GM19395 (cell line): ENCODE measurements around the gene TEX264.
"Not testable (repeated sequence)": the region's sequence is repeated elsewhere in the genome, so short reads cannot be mapped to it uniquely, and the experiment has no call there.

ENCODE experiments used
- ATAC-seq: cut with Tn5 transposase; IDR thresholded peaks from one replicate; pipeline ENCODE4 v1.9.1; 2021; ENCODE audit warnings: mild to moderate bottlenecking, moderate library complexity; ENCODE audit not compliant: unreplicated experiment

The TEX264 gene

GRCh38 chr3:51712963-51713362 is 41.9 kb downstream of the TEX264 start:
- no peak for ATAC-seq

GRCh38 chr3:51715231-51715976 is 44.4 kb downstream of the TEX264 start:
- no peak for ATAC-seq

- ATAC-seq: no peak
These were observed 44.9 kb downstream of the TEX264 start for GRCh38 chr3:51715977-51716294.

- ATAC-seq: no peak
These were observed 45.8 kb downstream of the TEX264 start for GRCh38 chr3:51716805-51717204.

DNA sequence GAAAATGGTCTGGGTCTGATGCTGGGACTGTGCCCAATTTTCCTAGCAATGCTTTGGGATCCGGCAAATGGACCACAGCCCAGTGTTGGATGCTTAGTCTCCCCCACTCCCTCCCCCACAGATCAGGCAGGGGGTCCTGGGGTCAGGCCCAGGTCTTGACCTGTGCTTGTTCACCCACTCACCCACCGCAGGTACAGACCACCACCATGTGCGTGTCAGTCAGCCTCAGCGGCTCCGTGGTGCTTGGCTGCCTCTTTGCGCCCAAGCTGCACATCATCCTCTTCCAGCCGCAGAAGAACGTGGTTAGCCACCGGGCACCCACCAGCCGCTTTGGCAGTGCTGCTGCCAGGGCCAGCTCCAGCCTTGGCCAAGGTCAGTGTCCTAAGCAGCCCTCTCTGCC is 46.4 kb downstream of the TEX264 start:
- ATAC-seq: no peak

- no peak for ATAC-seq
These were observed 46.9 kb downstream of the TEX264 start for GRCh38 chr3:51717947-51718346.

- no peak for ATAC-seq
These were observed 47.7 kb downstream of the TEX264 start for GRCh38 chr3:51718547-51719409.

DNA sequence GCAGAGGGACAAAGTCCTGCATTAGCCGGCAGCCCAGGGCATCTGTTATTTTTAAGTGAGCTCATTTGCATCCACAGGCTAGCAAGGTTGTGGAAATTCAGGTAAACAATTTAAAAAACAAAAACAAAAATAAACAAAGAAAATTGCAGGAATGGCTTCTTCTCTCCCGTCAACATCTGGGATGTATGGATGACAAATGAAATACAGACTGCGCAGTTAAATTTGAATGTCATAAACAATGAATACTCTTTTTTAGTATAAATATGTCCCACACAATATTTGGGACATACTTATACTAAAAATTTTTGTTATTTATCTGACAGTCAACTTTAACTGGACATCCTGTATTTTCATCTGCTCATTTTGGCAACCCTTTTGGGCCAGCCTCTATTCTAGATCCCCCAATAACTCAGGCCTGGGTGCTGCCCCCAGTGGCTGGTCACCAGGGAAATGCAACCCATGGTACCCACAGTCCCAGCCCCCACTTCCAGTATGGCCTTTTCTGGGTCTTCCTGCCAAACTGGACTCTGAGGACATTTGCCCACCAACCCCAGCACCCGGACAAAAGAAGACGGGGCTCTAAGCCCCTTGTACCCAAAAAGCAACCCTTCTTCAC is 48.5 kb downstream of the TEX264 start:
- no peak for ATAC-seq

DNA sequence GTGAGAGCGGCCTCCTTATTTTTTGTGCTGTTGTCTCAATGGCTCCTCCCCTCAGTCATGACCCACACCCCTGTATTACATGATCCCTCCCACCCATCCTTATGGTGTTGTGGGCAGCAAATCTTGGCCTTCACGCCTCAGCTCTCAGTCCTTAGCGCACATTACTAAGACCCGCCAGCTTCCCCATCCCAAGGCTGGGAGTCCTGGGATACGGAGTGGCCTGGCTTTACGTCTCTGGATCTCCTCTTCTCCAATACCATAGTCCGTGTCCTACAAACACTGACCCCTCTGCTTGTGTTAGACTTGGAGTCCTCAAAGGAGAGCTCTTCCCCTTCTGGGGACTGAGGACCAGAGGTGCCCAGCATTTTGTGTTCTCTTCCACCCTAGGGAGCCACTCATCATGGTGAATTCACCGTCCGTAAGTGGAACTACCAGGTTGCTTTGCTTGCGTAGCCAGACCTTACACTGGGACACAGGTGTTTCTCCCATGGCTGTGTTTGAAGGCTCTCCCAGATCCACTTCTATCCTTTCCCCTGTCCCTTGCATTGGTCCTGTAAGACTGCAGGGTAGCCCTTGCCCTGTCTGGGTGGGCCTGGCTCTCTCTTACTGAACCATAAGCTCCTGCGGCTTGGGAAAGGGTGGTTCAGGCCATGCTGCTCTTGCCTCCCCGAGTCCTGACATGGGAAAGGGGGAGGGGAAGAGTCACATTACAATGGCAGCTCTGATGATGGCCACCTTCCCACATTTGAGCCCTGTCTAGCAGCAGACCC is 49.4 kb downstream of the TEX264 start:
- ATAC-seq: no peak

DNA sequence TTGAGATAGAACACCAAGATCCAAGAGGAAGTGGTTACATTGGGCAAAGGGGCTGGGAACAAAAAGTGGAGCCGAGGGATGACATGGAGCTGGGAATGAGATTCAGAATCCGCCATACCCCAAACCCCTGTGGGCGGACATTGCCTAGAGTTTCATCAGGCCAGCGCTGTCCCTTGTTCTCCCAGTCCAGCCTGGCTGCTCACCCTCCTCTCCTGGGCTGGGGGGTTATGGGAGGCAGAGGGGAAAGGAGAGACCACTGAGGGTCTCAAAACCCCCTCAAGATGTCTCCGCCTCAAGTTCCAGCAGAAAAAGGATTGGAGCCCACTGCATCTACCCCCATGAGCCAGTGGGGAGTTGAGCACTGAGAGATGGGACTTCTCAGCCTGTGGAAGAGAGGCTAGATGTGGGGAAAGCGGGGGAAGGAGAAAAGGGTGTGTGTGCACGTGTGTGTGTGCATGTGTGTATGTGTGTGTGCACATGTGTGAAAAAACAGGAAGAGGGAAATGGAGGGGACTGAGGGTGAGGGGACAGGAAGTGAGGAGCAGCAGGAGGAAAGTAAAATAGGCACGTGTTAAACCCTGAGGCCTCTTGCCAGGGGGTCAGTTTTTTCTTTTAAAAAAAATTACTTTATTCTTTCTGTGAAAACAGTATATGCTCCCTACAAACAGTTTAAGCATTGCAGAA is 50.2 kb downstream of the TEX264 start:
- no peak for ATAC-seq

- no peak for ATAC-seq
These were observed 51.3 kb downstream of the TEX264 start for GRCh38 chr3:51722362-51722761.

- ATAC-seq: no peak
These were observed 56.4 kb downstream of the TEX264 start for GRCh38 chr3:51727500-51727899.

DNA sequence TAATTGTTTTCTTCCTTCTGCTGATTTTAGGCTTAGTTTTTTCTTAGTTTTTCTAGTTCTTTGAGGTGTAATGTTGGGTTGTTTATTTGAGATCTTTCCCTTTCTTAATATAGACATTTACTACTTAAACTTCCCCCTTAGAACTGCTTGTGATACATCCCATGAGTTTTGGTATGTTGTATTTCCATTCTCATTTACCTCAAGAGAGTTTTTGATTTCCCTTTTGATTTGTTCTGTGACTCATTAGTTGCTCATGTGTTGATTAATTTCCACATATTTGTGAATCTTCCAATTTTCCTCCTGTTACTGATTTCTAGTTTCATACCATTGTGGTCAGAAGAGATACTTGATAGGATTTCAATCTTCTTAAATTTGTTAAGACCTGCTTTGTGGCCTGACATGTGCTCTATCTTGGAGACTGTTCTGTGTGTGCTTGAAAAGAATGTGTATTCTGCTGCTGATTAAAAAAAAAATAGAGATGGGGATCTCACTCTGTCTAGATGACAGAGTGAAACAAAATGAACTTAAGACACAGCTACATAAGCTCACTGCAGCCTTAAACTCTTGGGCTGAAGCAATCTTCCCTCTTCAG is 58.1 kb downstream of the TEX264 start:
- ATAC-seq: no peak

DNA sequence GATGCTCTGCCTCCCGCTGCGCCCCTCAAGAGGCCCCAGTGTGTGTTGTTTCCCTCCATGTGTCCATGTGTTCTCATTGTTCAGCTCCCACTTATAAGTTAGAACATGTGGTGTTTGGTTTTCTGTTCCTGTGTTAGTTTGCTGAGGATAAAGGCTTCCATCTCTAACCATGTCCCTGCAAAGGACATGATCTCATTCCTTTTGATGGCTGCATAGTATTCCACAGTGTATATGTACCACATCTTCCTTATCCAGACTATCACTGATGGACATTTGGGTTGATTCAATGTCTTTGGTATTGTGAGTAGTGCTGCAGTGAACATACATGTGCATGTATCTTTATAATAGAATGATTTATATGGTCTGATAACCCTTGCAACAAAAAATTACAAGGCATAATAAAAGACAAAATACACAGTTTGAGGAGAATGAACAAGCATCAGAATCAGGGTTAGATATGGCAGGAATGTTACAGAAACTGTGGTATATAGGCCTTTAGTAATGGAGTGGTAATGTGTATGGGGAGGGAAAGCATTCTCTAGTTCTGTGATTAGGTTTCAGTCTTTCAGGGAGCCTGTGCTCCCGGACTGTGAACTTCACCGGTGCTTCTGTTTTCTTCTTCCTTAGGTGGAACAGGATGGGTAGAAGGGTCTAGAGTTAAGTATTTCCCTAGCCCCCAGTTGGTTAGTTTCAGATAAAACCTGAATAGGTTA is 63.0 kb downstream of the TEX264 start:
- ATAC-seq: no peak

DNA sequence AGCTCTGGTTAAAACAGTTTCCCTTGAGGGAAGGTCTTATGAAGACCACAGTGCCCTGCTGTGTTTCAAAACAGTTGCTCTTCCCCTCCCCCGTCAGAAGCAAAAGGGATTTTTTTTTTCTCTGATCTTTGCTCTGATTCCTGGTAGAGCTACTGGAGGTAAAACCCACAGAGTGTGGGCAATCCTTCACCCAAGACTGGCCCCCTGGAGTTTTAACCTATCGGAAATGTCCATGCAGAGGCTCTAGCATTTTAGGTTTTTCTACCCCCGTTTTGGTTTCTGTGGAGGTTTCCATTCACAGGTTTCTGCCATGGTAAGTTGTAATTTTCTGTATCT is 63.5 kb downstream of the TEX264 start:
- no peak for ATAC-seq

- no peak for ATAC-seq
These were observed 64.0 kb downstream of the TEX264 start for GRCh38 chr3:51735039-51735438.

GRCh38 chr3:51735950-51736349 is 64.9 kb downstream of the TEX264 start:
- no peak for ATAC-seq

DNA sequence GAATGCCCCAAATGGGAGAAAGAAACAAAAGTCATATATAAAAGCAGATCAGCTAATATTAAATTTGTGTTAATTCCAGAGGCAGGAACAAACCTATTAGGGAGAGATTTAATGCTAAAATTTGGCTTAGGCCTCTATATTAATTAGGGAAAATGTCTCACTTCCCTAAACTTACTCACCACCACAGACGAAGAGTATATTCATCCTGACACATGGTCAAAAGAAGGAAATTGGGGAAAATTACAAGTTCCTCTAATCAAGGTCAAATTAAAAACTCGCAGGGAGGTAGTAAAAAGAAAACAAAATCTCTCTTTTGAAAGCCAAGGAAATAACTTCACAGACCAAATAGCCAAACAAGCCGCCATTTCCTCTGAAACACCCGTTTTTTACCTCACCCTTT is 68.1 kb downstream of the TEX264 start:
- ATAC-seq: no peak

GRCh38 chr3:51742320-51742719 is 71.3 kb downstream of the TEX264 start:
- not testable (repeated sequence) for ATAC-seq

DNA sequence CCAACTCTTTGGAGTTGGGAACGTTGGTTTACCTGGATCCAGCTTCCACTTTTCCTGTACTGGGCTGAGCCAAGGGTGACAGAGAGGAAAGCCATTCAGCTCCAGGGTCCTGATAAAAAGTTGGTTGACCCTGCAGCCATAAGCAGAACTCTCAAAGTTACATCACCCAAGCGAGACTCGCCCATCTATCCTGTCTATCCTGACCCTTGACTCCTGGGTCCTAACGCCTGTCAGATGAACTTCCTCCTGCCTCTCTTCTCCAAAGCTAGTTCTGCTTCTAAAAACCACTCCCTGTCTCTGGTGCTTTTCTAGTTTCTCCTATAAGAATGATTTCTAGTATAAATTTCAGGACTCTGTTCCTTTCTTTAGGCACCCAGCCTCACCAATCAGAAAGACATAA is 71.9 kb downstream of the TEX264 start:
- ATAC-seq: not testable (repeated sequence)
